Activated CD8-positive, alpha-beta memory T cell treated with anti-CD3 and anti-CD28 coated beads for 36 hours (primary cell): ENCODE results near the gene AAMDC. TPM values are rescaled to one million over a fixed set of nuclear protein-coding genes. Genes with fewer than 3 reads are reported as not detected.
"Not testable (repeated sequence)": the region's sequence is repeated elsewhere in the genome, so short reads cannot be mapped to it uniquely, and the experiment has no call there.

Source experiments
- CTCF ChIA-PET: fragments of 350-600 bp; sonication (Branson Sonifier 250); formaldehyde crosslinking; loops from one replicate; lab custom pipeline; 2021; ENCODE audit warnings: antibody characterized with exemption; lab: Charles Lee
- POLR2A ChIA-PET: fragments of 350-600 bp; sonication (Branson Sonifier 250); formaldehyde crosslinking; loops from one replicate; lab custom pipeline; 2021; ENCODE audit warnings: antibody characterized with exemption; lab: Charles Lee
- total RNA-seq, 2 experiments: library from RNA; stranded (reverse); gene quantifications; one replicate each; pipeline ENCODE4 v1.2.3, GENCODE V29; 2021

Gene AAMDC
- total RNA-seq, 2 experiments from 2014 or later = 2.6 to 3.8 TPM

- ChIA-PET POLR2A (interaction anchor here (0.6 kb wide), 1 partner anchor 104 kb away, joined by 4 read pairs; no protein-coding TSS in a partner anchor), CTCF (interaction anchor here (1.4 kb wide), 1 partner anchor 12 kb away, joined by 3 read pairs; no protein-coding TSS in a partner anchor)
These were observed 5.5 kb upstream of the AAMDC start for GRCh38 chr11:77815459-77815858.

DNA sequence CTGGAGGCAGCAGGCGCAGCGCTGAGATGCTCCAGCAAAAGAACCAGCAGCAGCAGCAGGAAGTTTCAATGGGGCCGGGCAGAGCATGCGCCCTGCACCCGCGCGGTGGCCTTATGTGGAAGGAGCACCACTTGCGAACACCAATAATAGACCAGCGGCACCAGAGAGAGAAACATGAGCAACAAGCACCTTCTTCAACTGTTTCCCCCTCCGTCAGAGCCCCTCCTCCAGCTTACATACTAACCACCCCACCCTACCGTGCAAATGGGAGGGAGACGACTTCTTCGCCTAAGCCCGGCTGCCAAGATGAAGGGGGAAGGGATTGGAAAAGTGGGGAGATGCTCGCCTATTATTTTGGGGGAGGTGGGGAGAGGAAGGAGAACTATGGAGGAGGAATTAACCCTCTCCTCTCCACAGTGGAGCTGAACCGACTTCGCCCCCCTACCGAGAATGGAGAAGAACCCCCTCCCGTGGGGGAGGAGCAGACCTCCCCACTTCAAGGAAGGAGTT, 1.5 kb upstream of the AAMDC start:
- ChIA-PET CTCF (no interaction called here), POLR2A (interaction anchor here (1.0 kb wide), 1 partner anchor 176 kb away, joined by 7 read pairs; no protein-coding TSS in a partner anchor)

DNA sequence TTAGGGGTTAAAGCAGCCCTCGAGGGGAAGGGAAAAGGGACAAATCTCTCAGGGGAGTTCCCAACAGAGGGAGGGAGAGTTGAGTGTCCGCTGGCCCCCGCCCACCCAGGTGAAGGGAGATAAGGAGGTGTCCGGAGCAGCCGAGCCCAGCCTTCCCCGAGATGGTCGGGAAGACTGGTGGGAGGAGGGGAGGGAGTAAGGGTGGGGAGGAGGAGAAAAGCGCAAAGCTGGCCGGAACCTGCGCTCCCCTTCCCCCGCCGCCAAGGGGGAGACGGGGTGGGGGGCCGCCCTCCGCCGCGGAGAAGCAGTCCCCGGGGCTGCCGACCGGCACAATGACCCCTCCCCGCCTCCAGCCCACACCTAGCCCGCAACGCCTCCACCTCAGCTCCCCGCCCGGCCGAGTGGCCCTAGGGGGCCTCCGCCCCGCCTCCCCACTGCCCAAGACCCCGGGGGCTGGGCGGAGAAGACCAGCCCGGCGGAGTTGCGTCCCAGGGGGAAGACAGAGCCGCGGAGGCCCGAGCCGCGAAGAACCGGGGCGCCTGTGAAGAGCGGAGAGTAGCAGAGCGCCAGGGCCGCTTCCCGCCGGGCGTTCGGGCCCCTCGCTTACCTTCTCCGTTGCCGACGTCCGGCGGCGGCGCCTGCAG, 901 bp upstream of the AAMDC start:
- POLR2A ChIA-PET = no interaction called here
- CTCF ChIA-PET = no interaction called here

DNA sequence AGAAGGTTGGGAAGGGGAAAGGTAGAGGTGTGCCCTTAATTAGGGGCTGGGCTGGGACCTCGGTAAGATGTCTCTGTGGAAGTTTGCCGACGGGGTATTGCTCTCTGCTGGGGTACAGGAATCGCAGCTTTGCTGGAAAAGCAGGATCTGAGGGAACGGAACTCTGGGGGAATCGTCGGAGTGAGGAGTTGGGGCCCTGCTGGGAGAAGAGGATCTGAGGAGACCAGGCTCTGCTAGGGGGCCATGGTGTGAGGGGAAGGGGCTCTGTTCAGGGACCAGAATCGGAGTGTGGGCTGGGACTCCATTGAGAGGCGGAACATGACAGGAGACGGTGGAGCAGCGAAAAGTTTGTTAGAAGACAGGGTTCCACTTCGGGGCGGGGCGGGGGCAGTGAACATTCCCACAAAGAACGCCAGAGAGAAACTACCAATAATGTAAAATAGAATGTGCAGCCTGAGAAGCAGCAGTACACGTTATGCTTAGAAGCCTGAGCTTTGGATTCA, 456 bp downstream of the AAMDC start:
- POLR2A ChIA-PET = interaction anchor here (0.6 kb wide), 1 partner anchor 173 kb away, joined by 3 read pairs; the partner anchor contains the start of gene INTS4
- CTCF ChIA-PET = no interaction called here

GRCh38 chr11:77822126-77822525, 1.2 kb downstream of the AAMDC start:
- POLR2A ChIA-PET = interaction anchor here (0.6 kb wide), 1 partner anchor 173 kb away, joined by 3 read pairs; the partner anchor contains the start of gene INTS4
- CTCF ChIA-PET = not testable (repeated sequence)

DNA sequence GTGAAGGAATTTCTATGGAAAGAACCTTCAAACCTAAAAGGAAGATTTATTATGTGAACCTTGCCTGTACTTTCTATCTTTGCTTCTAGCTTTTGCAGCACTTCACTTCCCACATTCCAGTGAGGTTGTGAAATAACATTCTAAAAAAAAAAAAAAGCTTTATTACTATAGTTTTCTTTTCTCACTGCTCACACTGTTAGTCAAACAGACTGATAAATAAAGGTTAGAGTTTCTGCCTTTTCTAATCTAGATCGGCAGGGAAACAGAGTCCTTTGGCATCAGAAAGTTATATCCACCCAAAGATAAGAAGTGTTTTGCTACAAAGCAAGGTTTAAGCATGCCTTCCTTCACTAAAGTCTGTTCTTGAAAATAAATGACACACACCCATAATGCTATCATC, 2.8 kb downstream of the AAMDC start:
- CTCF ChIA-PET = no interaction called here
- POLR2A ChIA-PET = no interaction called here

- POLR2A ChIA-PET = no interaction called here
- CTCF ChIA-PET = no interaction called here
These were observed 8.0 kb downstream of the AAMDC start for GRCh38 chr11:77828926-77829325.

DNA sequence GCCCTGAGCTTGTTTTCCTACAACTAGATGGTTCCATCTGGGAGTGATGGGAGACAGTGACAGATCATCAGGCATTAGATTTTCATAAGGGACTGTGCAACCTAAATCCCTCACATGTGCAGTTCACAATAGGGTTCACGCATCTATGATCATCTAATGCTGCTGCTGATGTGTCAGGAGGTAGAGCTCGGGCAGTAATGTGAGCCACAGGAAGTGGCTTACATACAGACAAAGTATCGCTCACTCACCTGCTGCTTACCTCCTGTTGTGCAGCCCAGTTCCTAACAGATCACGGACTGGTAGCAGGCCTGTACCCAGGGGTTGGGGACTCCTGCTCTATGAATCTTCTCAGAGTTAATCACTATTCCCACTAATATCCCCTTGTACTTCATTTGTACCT, 12.4 kb downstream of the AAMDC start:
- POLR2A ChIA-PET = no interaction called here
- CTCF ChIA-PET = no interaction called here

DNA sequence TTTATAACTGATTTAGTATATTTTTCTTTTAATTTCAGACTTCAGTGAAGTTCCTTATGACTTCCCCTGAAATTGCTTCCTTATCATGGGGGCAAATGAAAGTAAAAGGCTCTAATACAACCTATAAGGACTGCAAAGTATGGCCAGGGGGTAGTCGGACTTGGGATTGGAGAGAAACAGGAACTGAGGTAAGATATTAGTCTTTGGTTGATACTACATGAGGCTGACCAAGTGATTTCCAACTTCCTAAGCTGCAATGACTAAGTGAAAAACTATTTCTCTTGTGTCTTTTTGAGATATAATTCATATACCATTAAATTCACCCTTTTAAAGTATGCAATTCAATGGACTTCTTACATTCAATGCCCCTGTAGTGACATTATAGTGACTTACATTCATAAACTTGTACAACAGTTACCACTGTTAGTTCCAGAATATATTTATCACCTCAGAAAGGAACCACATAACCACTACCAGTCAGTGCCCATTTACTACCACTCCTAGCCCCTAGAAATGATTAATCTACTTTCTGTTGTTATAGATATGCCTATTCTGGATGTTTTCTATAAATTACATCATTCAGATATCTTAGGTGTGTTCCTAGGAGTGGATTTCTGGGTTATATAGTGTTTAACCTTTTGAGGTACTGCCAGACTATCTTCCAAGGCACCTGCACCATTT, 21.6 kb downstream of the AAMDC start:
- CTCF ChIA-PET = no interaction called here
- POLR2A ChIA-PET = no interaction called here

- CTCF ChIA-PET = not testable (repeated sequence)
These were observed 22.8 kb downstream of the AAMDC start for GRCh38 chr11:77843700-77844099.

GRCh38 chr11:77851503-77851902, 30.6 kb downstream of the AAMDC start:
- ChIA-PET POLR2A (no interaction called here), CTCF (no interaction called here)

More at GRCh38 chr11:77843700-77844099, 22.8 kb downstream of the AAMDC start:
- POLR2A ChIA-PET = not testable (repeated sequence)

GRCh38 chr11:77854838-77855237, 33.9 kb downstream of the AAMDC start:
- CTCF ChIA-PET = no interaction called here

GRCh38 chr11:77857906-77858457, 37.0 kb downstream of the AAMDC start:
- CTCF ChIA-PET = interaction anchor here (0.7 kb wide), 1 partner anchor 389 kb away, joined by 3 read pairs; no protein-coding TSS in a partner anchor
- POLR2A ChIA-PET = not testable (repeated sequence)

More at GRCh38 chr11:77854838-77855237, 33.9 kb downstream of the AAMDC start:
- POLR2A ChIA-PET = no interaction called here

DNA sequence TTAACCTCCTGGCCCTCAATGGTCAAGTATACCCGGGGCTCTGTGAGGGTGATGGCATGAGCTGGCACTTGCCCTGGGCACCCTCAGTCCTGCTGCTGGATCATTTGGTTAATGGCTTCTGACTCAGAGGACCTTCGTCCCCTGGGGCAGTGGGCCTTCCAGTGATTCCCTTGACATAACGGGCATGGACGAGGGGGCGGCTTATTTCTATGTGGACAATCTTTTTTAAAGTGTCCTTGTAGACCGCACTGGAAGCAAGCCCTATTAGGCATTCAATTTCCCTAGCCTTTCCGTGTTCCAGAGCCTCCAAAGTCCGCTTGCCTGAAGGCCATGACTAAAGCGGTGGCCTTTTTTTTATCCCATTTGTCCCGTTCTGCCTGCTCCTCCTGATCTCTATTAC, 40.5 kb downstream of the AAMDC start:
- CTCF ChIA-PET, POLR2A ChIA-PET: not testable (repeated sequence)

GRCh38 chr11:77865805-77866204, 44.9 kb downstream of the AAMDC start:
- ChIA-PET POLR2A (no interaction called here), CTCF (no interaction called here)

DNA sequence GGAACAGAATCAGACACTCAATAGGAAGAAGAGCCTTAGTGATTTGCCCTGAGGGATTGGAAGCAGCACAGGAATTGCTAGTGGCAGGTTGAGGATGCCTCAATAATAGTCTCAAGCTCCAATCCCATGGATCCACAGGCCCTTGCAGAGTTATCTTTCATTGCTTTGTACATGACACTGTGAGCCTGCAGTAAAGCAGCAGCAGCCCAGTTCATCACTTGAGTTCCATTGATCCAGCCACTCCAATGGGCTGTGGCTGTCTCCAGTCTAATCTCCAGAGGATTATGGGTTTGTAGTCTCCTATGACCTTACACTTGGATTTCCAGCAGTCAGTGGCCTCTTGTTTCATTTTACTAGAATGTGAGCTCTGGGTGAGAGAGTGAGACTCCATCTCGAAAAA, 45.4 kb downstream of the AAMDC start:
- ChIA-PET POLR2A (no interaction called here), CTCF (no interaction called here)

- ChIA-PET CTCF (no interaction called here), POLR2A (no interaction called here)
These were observed 47.8 kb downstream of the AAMDC start for GRCh38 chr11:77868744-77869143.

- CTCF ChIA-PET = no interaction called here
- POLR2A ChIA-PET = no interaction called here
These were observed 50.9 kb downstream of the AAMDC start for GRCh38 chr11:77871855-77872254.

- POLR2A ChIA-PET = no interaction called here
- CTCF ChIA-PET = no interaction called here
These were observed 52.4 kb downstream of the AAMDC start for GRCh38 chr11:77873345-77873744.

DNA sequence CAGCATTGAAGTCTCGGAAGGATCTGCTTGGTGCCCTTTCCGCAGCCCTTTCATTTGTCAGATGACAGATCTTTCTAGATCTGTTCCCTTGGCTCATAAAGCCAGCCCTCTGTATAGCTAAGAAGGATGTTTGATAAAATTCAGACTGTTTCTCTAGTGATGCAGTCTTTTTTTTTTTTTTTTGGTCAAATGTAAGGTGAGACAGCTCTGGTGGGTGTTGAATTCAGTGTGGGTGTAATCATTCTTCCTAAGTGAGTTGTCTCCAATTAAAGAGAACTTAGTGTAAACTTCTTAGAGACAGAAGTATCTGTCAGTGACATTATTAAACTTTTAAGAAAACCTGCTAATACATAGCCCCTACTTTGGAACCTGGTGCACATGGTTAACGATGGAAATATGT, 53.3 kb downstream of the AAMDC start:
- CTCF ChIA-PET = interaction anchor here (0.7 kb wide), 1 partner anchor 14 kb away, joined by 3 read pairs; no protein-coding TSS in a partner anchor
- POLR2A ChIA-PET = no interaction called here
